ENCODE data around the gene ATP8A2.

The ATP8A2 gene

DNA sequence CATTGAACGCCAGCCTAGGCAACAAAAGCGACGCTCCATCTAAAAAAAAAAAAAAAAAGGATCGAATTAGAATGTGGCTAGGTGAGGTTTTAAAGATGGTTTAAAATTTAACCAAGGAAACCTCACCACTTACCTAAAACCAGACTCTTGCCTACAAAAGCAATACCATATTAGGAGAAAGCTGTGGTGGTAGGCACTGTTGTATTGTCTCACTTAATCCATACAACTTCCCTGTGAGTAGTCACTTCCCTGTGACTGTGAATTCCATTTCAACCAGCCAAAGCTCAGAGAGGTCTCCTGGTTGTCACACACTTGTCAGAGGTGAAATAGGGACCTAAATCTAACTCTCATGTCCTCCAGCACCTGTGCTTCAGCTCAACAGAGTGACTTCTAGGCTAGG lies 664.6 kb downstream of the ATP8A2 start:
- in situ Hi-C loops (cut with MboI; ENCODE audit: low sequenced_read_pairs, unreplicated experiment) = no loop called here
- TF ChIP-seq, protein P1, sequence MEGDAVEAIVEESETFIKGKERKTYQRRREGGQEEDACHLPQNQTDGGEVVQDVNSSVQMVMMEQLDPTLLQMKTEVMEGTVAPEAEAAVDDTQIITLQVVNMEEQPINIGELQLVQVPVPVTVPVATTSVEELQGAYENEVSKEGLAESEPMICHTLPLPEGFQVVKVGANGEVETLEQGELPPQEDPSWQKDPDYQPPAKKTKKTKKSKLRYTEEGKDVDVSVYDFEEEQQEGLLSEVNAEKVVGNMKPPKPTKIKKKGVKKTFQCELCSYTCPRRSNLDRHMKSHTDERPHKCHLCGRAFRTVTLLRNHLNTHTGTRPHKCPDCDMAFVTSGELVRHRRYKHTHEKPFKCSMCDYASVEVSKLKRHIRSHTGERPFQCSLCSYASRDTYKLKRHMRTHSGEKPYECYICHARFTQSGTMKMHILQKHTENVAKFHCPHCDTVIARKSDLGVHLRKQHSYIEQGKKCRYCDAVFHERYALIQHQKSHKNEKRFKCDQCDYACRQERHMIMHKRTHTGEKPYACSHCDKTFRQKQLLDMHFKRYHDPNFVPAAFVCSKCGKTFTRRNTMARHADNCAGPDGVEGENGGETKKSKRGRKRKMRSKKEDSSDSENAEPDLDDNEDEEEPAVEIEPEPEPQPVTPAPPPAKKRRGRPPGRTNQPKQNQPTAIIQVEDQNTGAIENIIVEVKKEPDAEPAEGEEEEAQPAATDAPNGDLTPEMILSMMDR (IDR thresholded peaks at IDR 0.05; ENCODE audit: borderline replicate concordance, control extremely low read depth, extremely low read depth, insufficient read depth, missing control alignments) = no peak
- DNase-seq (ENCODE audit: low spot score) = no peak

DNA sequence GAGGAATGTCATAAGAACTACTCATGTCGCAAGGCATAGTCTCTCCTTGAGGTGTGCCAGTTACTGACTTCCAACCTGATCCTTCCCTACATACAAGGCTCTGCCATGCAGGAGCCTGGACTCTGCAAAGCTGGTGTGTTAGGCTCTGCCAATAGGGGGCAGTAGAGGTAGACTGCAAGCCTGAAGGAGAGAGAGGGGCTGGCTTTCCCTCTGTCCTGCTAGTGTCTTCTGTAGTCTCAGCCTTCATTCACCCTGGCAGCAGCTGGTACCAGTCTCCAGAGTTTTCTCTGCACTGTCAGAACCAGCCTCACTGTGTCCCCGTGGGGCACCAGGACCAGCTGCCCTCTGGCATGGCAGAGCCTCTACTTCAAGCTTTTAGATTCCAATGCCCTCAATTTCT lies 665.5 kb downstream of the ATP8A2 start:
- TF ChIP-seq, protein P1 (IDR thresholded peaks at IDR 0.05; ENCODE audit: borderline replicate concordance, control extremely low read depth, extremely low read depth, insufficient read depth, missing control alignments) = peak; percentile 34
- in situ Hi-C loops (cut with MboI; ENCODE audit: low sequenced_read_pairs, unreplicated experiment) = no loop called here
- no peak for DNase-seq (ENCODE audit: low spot score)

- TF ChIP-seq, protein P1 (IDR thresholded peaks at IDR 0.05; ENCODE audit: borderline replicate concordance, control extremely low read depth, extremely low read depth, insufficient read depth, missing control alignments) = no peak
- in situ Hi-C loops (cut with MboI; ENCODE audit: low sequenced_read_pairs, unreplicated experiment) = no loop called here
Measured at GRCh38 chr13:26038931-26039475, 667.2 kb downstream of the ATP8A2 start.

GRCh38 chr13:26041444-26041843 lies 669.7 kb downstream of the ATP8A2 start:
- in situ Hi-C loops (cut with MboI; ENCODE audit: low sequenced_read_pairs, unreplicated experiment) = no loop called here
- TF ChIP-seq, protein P1 (IDR thresholded peaks at IDR 0.05; ENCODE audit: borderline replicate concordance, control extremely low read depth, extremely low read depth, insufficient read depth, missing control alignments) = no peak

More at GRCh38 chr13:26038931-26039475, 667.2 kb downstream of the ATP8A2 start:
- DNase-seq (ENCODE audit: low spot score) = no peak

DNA sequence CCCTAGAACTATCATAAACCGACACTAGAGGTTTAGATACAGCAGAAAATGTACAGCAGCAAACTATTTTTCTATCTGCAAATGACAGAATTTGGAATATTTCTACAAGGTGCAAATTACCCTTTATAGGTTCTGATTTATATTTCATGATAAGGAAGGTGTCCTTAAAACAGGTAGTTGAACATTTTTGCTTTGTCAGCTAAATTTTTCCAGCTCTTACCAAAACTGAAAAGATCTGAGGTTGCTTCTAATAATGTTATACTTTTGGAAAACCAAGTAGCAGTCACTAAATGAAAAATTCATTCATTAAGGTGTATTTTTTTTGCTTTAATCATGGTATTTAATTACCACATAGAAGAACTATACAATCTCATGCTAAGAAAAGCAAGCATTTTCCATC lies 671.0 kb downstream of the ATP8A2 start:
- no peak for DNase-seq (ENCODE audit: low spot score)
- TF ChIP-seq, protein P1 (IDR thresholded peaks at IDR 0.05; ENCODE audit: borderline replicate concordance, control extremely low read depth, extremely low read depth, insufficient read depth, missing control alignments) = no peak
- in situ Hi-C loops (cut with MboI; ENCODE audit: low sequenced_read_pairs, unreplicated experiment) = no loop called here

More at GRCh38 chr13:26041444-26041843, 669.7 kb downstream of the ATP8A2 start:
- DNase-seq (ENCODE audit: low spot score) = no peak

DNA sequence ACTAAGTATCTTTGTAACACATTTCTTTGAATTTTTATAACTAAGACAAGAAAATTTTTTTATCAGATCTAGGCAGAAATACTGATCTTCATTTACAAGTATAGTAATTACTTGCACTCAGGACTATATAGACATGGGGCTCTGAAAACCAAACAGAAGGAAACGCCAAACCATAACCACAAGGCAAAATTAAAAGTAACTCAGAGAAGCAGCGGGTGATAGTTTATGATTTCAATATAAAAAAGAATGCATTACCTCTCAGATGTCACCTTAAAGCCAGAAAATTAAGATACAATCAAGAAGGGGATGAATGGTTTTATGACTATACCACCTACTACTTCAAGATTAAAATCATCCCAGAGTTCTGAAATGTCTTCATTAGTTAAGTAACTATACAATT lies 673.4 kb downstream of the ATP8A2 start:
- TF ChIP-seq, protein P1 (IDR thresholded peaks at IDR 0.05; ENCODE audit: borderline replicate concordance, control extremely low read depth, extremely low read depth, insufficient read depth, missing control alignments) = no peak
- in situ Hi-C loops (cut with MboI; ENCODE audit: low sequenced_read_pairs, unreplicated experiment) = no loop called here
- no peak for DNase-seq (ENCODE audit: low spot score)
